Mesodermal cell (in vitro differentiated cells): ENCODE results near the gene UNC5C.

Source experiments
- H3K27ac ChIP-seq: 2 replicates; pipeline ENCODE4 v1.7.0; 2013; ENCODE audit warnings: mild to moderate bottlenecking, low read depth, low read length, moderate library complexity; ENCODE audit not compliant: severe bottlenecking
- H3K36me3 ChIP-seq: 2 replicates; pipeline ENCODE4 v1.7.1; 2013; ENCODE audit warnings: mild to moderate bottlenecking, low read length, moderate library complexity; ENCODE audit not compliant: control insufficient read depth, insufficient read depth
- H3K4me1 ChIP-seq: one replicate; pipeline ENCODE4 v1.7.1; 2013; ENCODE audit warnings: mild to moderate bottlenecking, low read length; ENCODE audit not compliant: insufficient read depth, control insufficient read depth, poor library complexity, severe bottlenecking
- H3K4me3 ChIP-seq: 2 replicates; pipeline ENCODE4 v1.7.0; 2013; ENCODE audit warnings: low read length, control low read depth, mild to moderate bottlenecking; ENCODE audit not compliant: insufficient read depth, poor library complexity, severe bottlenecking; ENCODE audit errors: extremely low read depth
- H3K9me3 ChIP-seq: 2 replicates; pipeline ENCODE4 v1.7.1; 2013; ENCODE audit warnings: mild to moderate bottlenecking, low read length, moderate library complexity; ENCODE audit not compliant: control insufficient read depth
- WGBS, 2 experiments: methylation state at CpG; one replicate each; pipeline ENCODE4 v1.1.5; 2013; ENCODE audit warnings: missing lambda C conversion rate in 2 of 2; ENCODE audit not compliant: insufficient coverage in 2 of 2; 5-methylcytosine and 5-hydroxymethylcytosine counted together

UNC5C gene

GRCh38 chr4:95517576-95518345 lies 31.0 kb downstream of the UNC5C start:
- H3K9me3 ChIP-seq, result no peaks in the 10 kb centered on the region
- H3K36me3 ChIP-seq, result no peaks in the 10 kb centered on the region
- no peak overlapping the region for H3K4me3 ChIP-seq
- H3K27ac ChIP-seq, result no peak overlapping the region
- peaks cover 1% of the 10 kb centered on the region for H3K4me1 ChIP-seq
- 94% methylated on average over 2 of the region's 7 CpGs; no CpG with 5 or more reads in 1 of the 2 experiments for WGBS, 2 experiments

- peak overlapping the region; percentile 66 for H3K27ac ChIP-seq
- no peaks in the 10 kb centered on the region for H3K9me3 ChIP-seq
- no peak overlapping the region for H3K4me3 ChIP-seq
- H3K4me1 ChIP-seq, result peaks cover 1% of the 10 kb centered on the region
- H3K36me3 ChIP-seq, result no peaks in the 10 kb centered on the region
- WGBS, 2 experiments, result 91 to 97% methylated on average over 9 of the region's 10 CpGs
Measured at GRCh38 chr4:95516528-95517017, 32.2 kb downstream of the UNC5C start.

- H3K9me3 ChIP-seq, result no peaks in the 10 kb centered on the region
- no peak overlapping the region for H3K27ac ChIP-seq
- peaks cover 11% of the 10 kb centered on the region for H3K4me1 ChIP-seq
- H3K4me3 ChIP-seq, result no peak overlapping the region
- 88% methylated on average over 1 of the region's 1 CpG; no CpG with 5 or more reads in 1 of the 2 experiments for WGBS, 2 experiments
- no peaks in the 10 kb centered on the region for H3K36me3 ChIP-seq
Measured at GRCh38 chr4:95515589-95515988, 33.2 kb downstream of the UNC5C start.

GRCh38 chr4:95513022-95513421 lies 35.8 kb downstream of the UNC5C start:
- Histone ChIP-seq H3K9me3 (no peaks in the 10 kb centered on the region), H3K4me1 (peaks cover 20% of the 10 kb centered on the region), H3K4me3 (no peak overlapping the region), H3K27ac (no peak overlapping the region), H3K36me3 (no peaks in the 10 kb centered on the region)
- 90% methylated on average over 3 of the region's 4 CpGs; no CpG with 5 or more reads in 1 of the 2 experiments for WGBS, 2 experiments

- no peaks in the 10 kb centered on the region for H3K36me3 ChIP-seq
- no peak overlapping the region for H3K4me3 ChIP-seq
- peaks cover 29% of the 10 kb centered on the region for H3K4me1 ChIP-seq
- H3K9me3 ChIP-seq, result no peaks in the 10 kb centered on the region
- WGBS, 2 experiments, result no CpG with 5 or more reads among the region's 3 CpGs
- peak overlapping the region; percentile 17 for H3K27ac ChIP-seq
Measured at GRCh38 chr4:95511477-95511876, 37.3 kb downstream of the UNC5C start.

- WGBS, 2 experiments, result 63 to 85% methylated on average over 1 to 2 of the region's 2 CpGs
- Histone ChIP-seq H3K4me3 (no peak overlapping the region), H3K36me3 (no peaks in the 10 kb centered on the region), H3K4me1 (peaks cover 34% of the 10 kb centered on the region), H3K27ac (peak overlapping the region; percentile 33), H3K9me3 (no peaks in the 10 kb centered on the region)
Measured at GRCh38 chr4:95510877-95511276, 37.9 kb downstream of the UNC5C start.

- no peak overlapping the region for H3K27ac ChIP-seq
- no peak overlapping the region for H3K4me3 ChIP-seq
- 29% methylated on average over 1 of the region's 2 CpGs; no CpG with 5 or more reads in 1 of the 2 experiments for WGBS, 2 experiments
- no peaks in the 10 kb centered on the region for H3K9me3 ChIP-seq
- H3K4me1 ChIP-seq, result peaks cover 41% of the 10 kb centered on the region
- no peaks in the 10 kb centered on the region for H3K36me3 ChIP-seq
Measured at GRCh38 chr4:95510145-95510544, 38.6 kb downstream of the UNC5C start.

GRCh38 chr4:95508421-95508820 lies 40.4 kb downstream of the UNC5C start:
- Histone ChIP-seq H3K4me1 (peaks cover 48% of the 10 kb centered on the region), H3K9me3 (no peaks in the 10 kb centered on the region), H3K27ac (no peak overlapping the region), H3K36me3 (no peaks in the 10 kb centered on the region), H3K4me3 (no peak overlapping the region)
- WGBS, 2 experiments, result 83% methylated on average over 1 of the region's 1 CpG; no CpG with 5 or more reads in 1 of the 2 experiments

- Histone ChIP-seq H3K9me3 (no peaks in the 10 kb centered on the region), H3K4me1 (peaks cover 48% of the 10 kb centered on the region), H3K4me3 (no peak overlapping the region), H3K36me3 (no peaks in the 10 kb centered on the region), H3K27ac (peak overlapping the region; percentile 63)
- WGBS, 2 experiments, result 88 to 94% methylated on average over 3 to 4 of the region's 5 CpGs
Measured at GRCh38 chr4:95507561-95507960, 41.2 kb downstream of the UNC5C start.

GRCh38 chr4:95507147-95507546 lies 41.6 kb downstream of the UNC5C start:
- H3K9me3 ChIP-seq, result no peaks in the 10 kb centered on the region
- H3K4me1 ChIP-seq, result peaks cover 48% of the 10 kb centered on the region
- WGBS, 2 experiments, result 29 to 60% methylated on average over 1 of the region's 1 CpG
- no peak overlapping the region for H3K4me3 ChIP-seq
- H3K36me3 ChIP-seq, result no peaks in the 10 kb centered on the region
- H3K27ac ChIP-seq, result peak overlapping the region; percentile 63

- Histone ChIP-seq H3K27ac (peak overlapping the region; percentile 31), H3K4me1 (peaks cover 44% of the 10 kb centered on the region), H3K4me3 (no peak overlapping the region), H3K9me3 (no peaks in the 10 kb centered on the region), H3K36me3 (no peaks in the 10 kb centered on the region)
- WGBS, 2 experiments, result 93 to 94% methylated on average over 2 to 3 of the region's 4 CpGs
Measured at GRCh38 chr4:95506264-95506663, 42.5 kb downstream of the UNC5C start.
